Stomach (tissue), 9 donors: ENCODE data around the gene RNU5B-1. TPM values are rescaled to one million over a fixed set of nuclear protein-coding genes. Genes with fewer than 3 reads are reported as not detected.
A peak's percentile ranks its signal among the peaks of the same experiment; 100 is the strongest.

Experiments used
- DNase-seq, 2 donors: peaks; one replicate each; pipeline versions ENCODE4 v3.0.0 to v3.0.0-alpha.2; 2013 to 2019
- H3K27ac ChIP-seq, 5 donors: fragments of 200-600 bp in 4 of 5; sonication (generic) in 4 of 5; one replicate each; pipeline ENCODE4 v1.5.1; 2013 to 2019; ENCODE audit warnings: mild to moderate bottlenecking in 1 of 5, moderate library complexity in 1 of 5
- H3K27me3 ChIP-seq, 3 donors: fragments of 200-600 bp; sonication (generic); one replicate each; pipeline ENCODE4 v1.5.1; 2017 to 2019; ENCODE audit warnings: mixed run types in 1 of 3
- H3K36me3 ChIP-seq, 4 donors: fragments of 200-600 bp; sonication (generic); 1 replicate in 3 of 4; 2 replicates in 1 of 4; pipeline ENCODE4 v1.5.1; 2016 to 2019
- H3K4me1 ChIP-seq, 4 donors: fragments of 200-600 bp; sonication (generic); one replicate each; pipeline ENCODE4 v1.5.1; 2016 to 2019
- H3K4me3 ChIP-seq, 4 donors: fragments of 200-600 bp; sonication (generic) in 3 of 4; one replicate each; pipeline ENCODE4 v1.5.1; 2016 to 2019; ENCODE audit warnings: mild to moderate bottlenecking in 1 of 4
- H3K9me3 ChIP-seq, 4 donors: fragments of 200-600 bp; sonication (generic); one replicate each; pipeline ENCODE4 v1.5.1; 2016 to 2019
- EP300 ChIP-seq: sonication (generic); formaldehyde crosslinking; IDR thresholded peaks from one replicate; pipeline ENCODE4 v1.6.1; 2017; ENCODE audit warnings: antibody characterized with exemption
- POLR2A ChIP-seq, 4 donors: fragments of 450-650 bp; IDR thresholded peaks; one replicate each; pipeline ENCODE4 v1.6.1; 2016; ENCODE audit warnings: antibody characterized with exemption in 4 of 4, control low read depth in 2 of 4, mild to moderate bottlenecking in 1 of 4, moderate library complexity in 1 of 4
- POLR2AphosphoS5 ChIP-seq, 3 donors: sonication (generic); formaldehyde crosslinking; IDR thresholded peaks; one replicate each; pipeline ENCODE4 v1.6.1; 2016; ENCODE audit warnings: antibody characterized with exemption in 3 of 3
- WGBS, 5 donors: extraction: QIAGEN DNeasy Blood & Tissue Kit in 3 of 5; methylation state at CpG; one replicate each; pipeline versions ENCODE4 v1.1.5 to v1.1.7; 2013 to 2018; 5-methylcytosine and 5-hydroxymethylcytosine counted together
- intact Hi-C: fragments of 100-400 bp; cut with DNase I; formaldehyde crosslinking; loops from one replicate; pipeline ENCODE4 v1.15.1; 2023; ENCODE audit warnings: low total_unique reads
- polyA plus RNA-seq, 3 donors: library from polyadenylated mRNA; stranded (reverse); fragments of 200-250 nt; gene quantifications; one replicate each; pipeline ENCODE4 v1.2.3, GENCODE V29; 2013
- total RNA-seq, 5 donors: library from RNA; depleted of rRNA; stranded (reverse); fragments of >200 nt; gene quantifications; one replicate each; pipeline versions ENCODE4 v1.1.0 to v1.2.3, GENCODE V29; 2014 to 2016
- TF ChIP-seq, protein P1 (sequence below), 7 experiments: fragments of 450-650 bp in 4 of 7; fragments of 200-600 bp in 3 of 7; sonication (generic) in 3 of 7; IDR thresholded peaks; one replicate each; pipeline ENCODE4 v1.5.1; 2016 to 2019; ENCODE audit warnings: antibody characterized with exemption in 7 of 7, control low read depth in 2 of 7, mild to moderate bottlenecking in 1 of 7
- donor health status: healthy with polysubstance abuse.
- donor health status: Bipolar disorder and iron deficiency.
- donor health status: healthy.

Gene RNU5B-1
- total and polyA plus RNA-seq, 8 donors, result not detected

- Histone ChIP-seq H3K36me3 (peaks cover 0 to 5% (median 0%) of the 10 kb centered on the region in 4 donors), H3K4me3 (peak overlapping the region; percentile 71 to 76 (median 73)), H3K27ac (peak overlapping the region; percentile 91 to 94 (median 92)), H3K27me3 (no peaks in the 10 kb centered on the region), H3K9me3 (no peaks in the 10 kb centered on the region), H3K4me1 (peaks cover 9 to 38% (median 26%) of the 10 kb centered on the region in 4 donors)
- 0 to 2% (median 1%) methylated on average over 12 to 52 of the region's 52 CpGs for WGBS, 5 donors
- TF ChIP-seq, protein P1, sequence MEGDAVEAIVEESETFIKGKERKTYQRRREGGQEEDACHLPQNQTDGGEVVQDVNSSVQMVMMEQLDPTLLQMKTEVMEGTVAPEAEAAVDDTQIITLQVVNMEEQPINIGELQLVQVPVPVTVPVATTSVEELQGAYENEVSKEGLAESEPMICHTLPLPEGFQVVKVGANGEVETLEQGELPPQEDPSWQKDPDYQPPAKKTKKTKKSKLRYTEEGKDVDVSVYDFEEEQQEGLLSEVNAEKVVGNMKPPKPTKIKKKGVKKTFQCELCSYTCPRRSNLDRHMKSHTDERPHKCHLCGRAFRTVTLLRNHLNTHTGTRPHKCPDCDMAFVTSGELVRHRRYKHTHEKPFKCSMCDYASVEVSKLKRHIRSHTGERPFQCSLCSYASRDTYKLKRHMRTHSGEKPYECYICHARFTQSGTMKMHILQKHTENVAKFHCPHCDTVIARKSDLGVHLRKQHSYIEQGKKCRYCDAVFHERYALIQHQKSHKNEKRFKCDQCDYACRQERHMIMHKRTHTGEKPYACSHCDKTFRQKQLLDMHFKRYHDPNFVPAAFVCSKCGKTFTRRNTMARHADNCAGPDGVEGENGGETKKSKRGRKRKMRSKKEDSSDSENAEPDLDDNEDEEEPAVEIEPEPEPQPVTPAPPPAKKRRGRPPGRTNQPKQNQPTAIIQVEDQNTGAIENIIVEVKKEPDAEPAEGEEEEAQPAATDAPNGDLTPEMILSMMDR (IDR thresholded peaks at IDR 0.05), result no peak
- TF ChIP-seq EP300, result no peak
- TF ChIP-seq POLR2AphosphoS5 (IDR thresholded peaks at IDR 0.05), result peak in 2 of 3 donors; percentile 3 to 17
- TF ChIP-seq POLR2A (IDR thresholded peaks at IDR 0.05), result no peak
- intact Hi-C loops, result no loop called here
- DNase-seq, result peak; percentile 51 to 78
Observed at GRCh38 chr15:65286069-65286703, 18.3 kb upstream of the RNU5B-1 start.

DNA sequence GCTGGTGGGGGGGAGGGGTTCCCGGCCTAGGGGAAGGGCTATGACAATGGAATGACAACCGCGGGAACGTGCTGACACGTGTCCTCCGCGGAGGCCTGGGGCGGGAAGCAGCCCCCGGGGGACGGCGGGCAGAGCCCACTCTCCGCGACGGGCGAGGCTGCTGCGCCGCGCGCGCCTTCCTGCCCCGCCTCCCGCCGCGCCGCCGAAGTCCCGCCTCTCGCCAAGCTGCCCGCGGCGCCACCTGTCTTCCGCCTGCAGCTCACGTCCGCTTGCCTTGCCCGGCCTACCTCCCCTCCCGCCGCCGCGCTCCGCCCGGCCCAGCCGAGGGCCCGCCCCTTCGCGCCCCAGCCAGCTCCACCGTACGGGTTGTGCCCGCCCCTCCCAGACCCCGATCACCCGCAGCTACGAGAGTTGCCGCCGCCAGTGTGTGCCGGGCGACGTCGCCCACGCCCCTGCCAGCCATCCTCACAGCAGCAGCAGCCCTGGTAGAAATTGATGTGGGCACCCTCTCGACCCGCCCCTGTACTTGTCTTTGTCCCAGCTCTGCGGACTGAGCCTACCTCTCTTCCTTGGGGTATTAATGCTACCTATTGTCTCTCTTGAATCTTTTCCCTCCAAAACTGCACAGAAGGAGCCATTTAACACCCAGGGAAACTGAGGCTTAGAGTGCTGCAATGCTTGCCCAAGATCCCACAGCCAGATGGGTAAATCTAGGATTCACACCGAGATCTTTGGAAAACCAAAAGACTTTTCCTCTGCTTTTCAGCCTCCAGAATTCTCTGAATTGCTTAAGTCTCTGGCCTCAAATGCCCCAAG, 17.6 kb upstream of the RNU5B-1 start, which contains the start of gene PARP16:
Gene PARP16, minus strand, starts transcription at position 180 of the 816 bp plus-strand sequence. CDS start 457 bp downstream, outside the sequence.
- TF ChIP-seq, protein P1 (IDR thresholded peaks at IDR 0.05), result peak in 5 of 7 experiments; percentile 18 to 78 (median 41)
- TF ChIP-seq POLR2A (IDR thresholded peaks at IDR 0.05) (peak in 1 of 4 donors; percentile 33), EP300 (no peak), POLR2AphosphoS5 (IDR thresholded peaks at IDR 0.05) (peak; percentile 40 to 86 (median 83))
- Histone ChIP-seq H3K4me1 (peaks cover 9 to 38% (median 26%) of the 10 kb centered on the region in 4 donors), H3K27ac (peak within 1 kb of the TSS; percentile 91 to 94 (median 92)), H3K9me3 (no peaks in the 10 kb centered on the region), H3K27me3 (no peaks in the 10 kb centered on the region), H3K4me3 (peak within 1 kb of the TSS; percentile 71 to 76 (median 73)), H3K36me3 (peaks cover 0 to 5% (median 0%) of the 10 kb centered on the region in 4 donors)
- intact Hi-C loops, result no loop called here
- DNase-seq, result peak; percentile 94 to 98
- 2 to 11% (median 2%) methylated on average over 9 to 62 of the region's 62 CpGs for WGBS, 5 donors

GRCh38 chr15:65287520-65287855, 17.0 kb upstream of the RNU5B-1 start:
- Histone ChIP-seq H3K4me3 (peak overlapping the region in 2 of 4 donors; percentile 71 to 75), H3K27ac (peak overlapping the region in 4 of 5 donors; percentile 91 to 94 (median 92)), H3K4me1 (peaks cover 9 to 38% (median 26%) of the 10 kb centered on the region in 4 donors), H3K9me3 (no peaks in the 10 kb centered on the region), H3K27me3 (no peaks in the 10 kb centered on the region), H3K36me3 (peaks cover 0 to 2% (median 0%) of the 10 kb centered on the region in 4 donors)
- TF ChIP-seq POLR2A (IDR thresholded peaks at IDR 0.05) (no peak), POLR2AphosphoS5 (IDR thresholded peaks at IDR 0.05) (no peak), EP300 (no peak)
- TF ChIP-seq, protein P1 (IDR thresholded peaks at IDR 0.05), result no peak
- 75 to 86% (median 78%) methylated on average over 3 of the region's 3 CpGs for WGBS, 5 donors
- intact Hi-C loops, result no loop called here
- peak in 1 of 2 donors; percentile 60 for DNase-seq

GRCh38 chr15:65289261-65289854, 15.1 kb upstream of the RNU5B-1 start:
- Histone ChIP-seq H3K9me3 (no peaks in the 10 kb centered on the region), H3K36me3 (no peaks in the 10 kb centered on the region)

More at GRCh38 chr15:65289261-65289854, 15.1 kb upstream of the RNU5B-1 start:
- WGBS, 5 donors, result 60 to 72% (median 70%) methylated on average over 7 of the region's 7 CpGs
- H3K4me1 ChIP-seq, result peaks cover 9 to 29% (median 21%) of the 10 kb centered on the region in 4 donors
- H3K4me3 ChIP-seq, result no peak overlapping the region
- TF ChIP-seq POLR2A (IDR thresholded peaks at IDR 0.05) (no peak), POLR2AphosphoS5 (IDR thresholded peaks at IDR 0.05) (no peak), EP300 (no peak)
- TF ChIP-seq, protein P1 (IDR thresholded peaks at IDR 0.05), result no peak
- no peaks in the 10 kb centered on the region for H3K27me3 ChIP-seq
- intact Hi-C loops, result no loop called here
- DNase-seq, result no peak
- H3K27ac ChIP-seq, result no peak overlapping the region
